ENCODE data around the gene TESK2.
"Not testable (repeated sequence)": the region's sequence is repeated elsewhere in the genome, so short reads cannot be mapped to it uniquely, and the experiment has no call there.

The TESK2 gene

GRCh38 chr1:45410850-45411509, 80.0 kb downstream of the TESK2 start:
- no peak for DNase-seq

GRCh38 chr1:45409276-45409675, 81.7 kb downstream of the TESK2 start:
- no peak for DNase-seq

GRCh38 chr1:45407629-45408287, 83.2 kb downstream of the TESK2 start:
- no peak for DNase-seq

GRCh38 chr1:45405636-45406035, 85.3 kb downstream of the TESK2 start:
- no peak for DNase-seq

GRCh38 chr1:45403718-45404117, 87.2 kb downstream of the TESK2 start:
- no peak for DNase-seq

GRCh38 chr1:45403298-45403697, 87.7 kb downstream of the TESK2 start:
- no peak for DNase-seq

- no peak for DNase-seq
Observed at GRCh38 chr1:45401524-45401923, 89.4 kb downstream of the TESK2 start.

GRCh38 chr1:45400049-45400448, 90.9 kb downstream of the TESK2 start:
- DNase-seq = no peak

GRCh38 chr1:45397285-45397684, 93.7 kb downstream of the TESK2 start:
- DNase-seq = no peak

GRCh38 chr1:45395582-45395981, 95.4 kb downstream of the TESK2 start:
- no peak for DNase-seq

- DNase-seq = no peak
Observed at GRCh38 chr1:45395051-45395450, 95.9 kb downstream of the TESK2 start.

GRCh38 chr1:45394342-45394741, 96.6 kb downstream of the TESK2 start:
- DNase-seq = no peak

- peak; percentile 3 for DNase-seq
Observed at GRCh38 chr1:45393718-45394302, 97.2 kb downstream of the TESK2 start.

- DNase-seq = no peak
Observed at GRCh38 chr1:45386219-45386618, 104.7 kb downstream of the TESK2 start.

GRCh38 chr1:45385302-45385701, 105.7 kb downstream of the TESK2 start:
- DNase-seq = no peak

GRCh38 chr1:45384213-45384612, 106.8 kb downstream of the TESK2 start:
- not testable (repeated sequence) for DNase-seq

GRCh38 chr1:45383191-45383590, 107.8 kb downstream of the TESK2 start:
- DNase-seq = no peak

- no peak for DNase-seq
Observed at GRCh38 chr1:45381243-45381642, 109.7 kb downstream of the TESK2 start.

- DNase-seq = no peak
Observed at GRCh38 chr1:45380730-45381129, 110.2 kb downstream of the TESK2 start.

- no peak for DNase-seq
Observed at GRCh38 chr1:45380125-45380524, 110.8 kb downstream of the TESK2 start.

GRCh38 chr1:45379524-45379923, 111.4 kb downstream of the TESK2 start:
- no peak for DNase-seq

GRCh38 chr1:45378184-45378583, 112.8 kb downstream of the TESK2 start:
- no peak for DNase-seq

GRCh38 chr1:45375104-45376090, 115.6 kb downstream of the TESK2 start:
- no peak for DNase-seq

Measured in activated gamma-delta T cell treated with Interleukin-2 at 50 U/mL for 16 hours (primary cell).